Muscle layer of duodenum (tissue), 2 donors: ENCODE results near the gene RYR2.
"Not testable (repeated sequence)": the region's sequence is repeated elsewhere in the genome, so short reads cannot be mapped to it uniquely, and the experiment has no call there.

ENCODE experiments used
- H3K27ac ChIP-seq: one replicate; pipeline ENCODE4 v1.7.0; 2013; ENCODE audit warnings: mild to moderate bottlenecking, low read length
- H3K27me3 ChIP-seq: one replicate; pipeline ENCODE4 v1.7.0; 2013; ENCODE audit warnings: low read depth, mild to moderate bottlenecking, control low read depth, low read length
- H3K36me3 ChIP-seq, 2 donors: one replicate each; pipeline ENCODE4 v1.7.0; 2013; ENCODE audit warnings: low read length in 2 of 2, control low read depth in 1 of 2, mild to moderate bottlenecking in 1 of 2; ENCODE audit not compliant: insufficient read depth in 2 of 2, control insufficient read depth in 1 of 2
- H3K4me1 ChIP-seq, 2 donors: one replicate each; pipeline ENCODE4 v1.7.0; 2013; ENCODE audit warnings: low read length in 2 of 2, mild to moderate bottlenecking in 2 of 2, control low read depth in 1 of 2, moderate library complexity in 1 of 2; ENCODE audit not compliant: insufficient read depth in 2 of 2, control insufficient read depth in 1 of 2
- H3K4me3 ChIP-seq, 2 donors: one replicate each; pipeline ENCODE4 v1.7.0; 2013; ENCODE audit warnings: low read length in 2 of 2, low read depth in 1 of 2, mild to moderate bottlenecking in 1 of 2
- H3K9me3 ChIP-seq, 2 donors: one replicate each; pipeline ENCODE4 v1.7.0; 2013; ENCODE audit warnings: low read length in 2 of 2, control low read depth in 1 of 2, mild to moderate bottlenecking in 1 of 2; ENCODE audit not compliant: control insufficient read depth in 1 of 2
- donor health status: healthy.

Gene RYR2

DNA sequence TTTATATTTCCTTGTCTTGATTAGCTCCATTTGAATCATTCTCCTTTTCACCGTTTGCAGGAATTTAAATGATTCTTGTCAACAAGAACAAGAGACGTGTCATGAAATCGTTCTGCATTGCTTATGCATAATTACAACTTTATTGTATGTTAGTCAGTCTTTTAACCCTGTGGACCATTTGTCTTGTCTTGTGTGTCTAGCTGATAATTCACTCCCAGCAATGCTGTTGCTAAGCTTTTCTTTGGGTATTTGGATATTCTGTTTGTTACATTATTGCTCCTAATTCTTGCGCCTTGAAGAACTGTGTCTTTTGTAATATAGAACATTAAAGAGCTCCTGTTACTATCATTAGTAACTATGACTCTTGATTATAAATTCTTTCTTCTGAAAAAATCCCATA is 311.9 kb downstream of the RYR2 start:
- Histone ChIP-seq H3K36me3 (no peaks in the 10 kb centered on the region), H3K9me3 (no peaks in the 10 kb centered on the region), H3K27me3 (no peaks in the 10 kb centered on the region), H3K27ac (no peak overlapping the region), H3K4me1 (no peaks in the 10 kb centered on the region), H3K4me3 (no peak overlapping the region)

DNA sequence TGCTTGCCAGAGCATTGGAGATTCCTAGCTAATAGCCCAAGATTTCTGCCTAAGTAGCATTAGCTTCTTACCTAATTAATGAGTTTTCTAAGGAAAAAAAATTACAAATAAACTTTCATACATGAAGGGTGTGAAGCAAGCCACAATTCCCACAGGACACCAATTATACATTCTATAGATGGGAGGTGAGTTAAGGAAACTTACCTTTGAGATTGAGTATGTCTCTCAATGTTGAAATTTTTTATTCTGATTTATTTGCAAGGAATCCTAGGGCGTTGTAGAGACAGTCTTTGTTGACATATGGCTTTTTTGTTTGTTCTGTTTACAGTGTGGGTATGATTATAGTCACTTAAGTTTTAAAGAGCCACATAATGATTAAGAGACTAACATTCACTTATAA is 313.0 kb downstream of the RYR2 start:
- Histone ChIP-seq H3K27me3 (no peaks in the 10 kb centered on the region), H3K9me3 (no peaks in the 10 kb centered on the region), H3K4me3 (no peak overlapping the region), H3K36me3 (no peaks in the 10 kb centered on the region), H3K27ac (no peak overlapping the region), H3K4me1 (no peaks in the 10 kb centered on the region)

- Histone ChIP-seq H3K27ac (no peak overlapping the region), H3K36me3 (no peaks in the 10 kb centered on the region), H3K4me3 (no peak overlapping the region), H3K4me1 (no peaks in the 10 kb centered on the region), H3K9me3 (no peaks in the 10 kb centered on the region), H3K27me3 (no peaks in the 10 kb centered on the region)
These were observed 316.6 kb downstream of the RYR2 start for GRCh38 chr1:237358555-237358954.

DNA sequence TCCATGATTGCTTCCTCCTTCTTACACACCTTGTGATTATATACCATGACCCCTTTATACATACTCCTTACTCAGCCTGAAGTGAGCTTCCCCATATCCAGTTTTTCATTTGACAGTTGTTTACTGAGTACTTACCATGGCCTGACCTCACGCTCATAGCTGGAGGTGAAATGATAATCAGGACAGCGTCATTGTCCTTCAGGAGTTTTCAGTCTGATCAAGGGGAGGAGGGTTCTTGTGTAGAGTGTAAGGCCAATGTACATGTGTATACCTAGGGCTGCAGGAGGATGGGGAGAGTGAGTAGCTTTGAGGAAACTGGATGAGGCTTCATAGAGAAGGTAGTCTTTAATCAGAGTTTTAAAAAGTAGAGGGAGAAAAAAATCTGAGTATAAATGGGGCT is 325.8 kb downstream of the RYR2 start:
- Histone ChIP-seq H3K9me3 (no peaks in the 10 kb centered on the region), H3K36me3 (no peaks in the 10 kb centered on the region), H3K27ac (no peak overlapping the region), H3K4me1 (no peaks in the 10 kb centered on the region), H3K27me3 (no peaks in the 10 kb centered on the region), H3K4me3 (no peak overlapping the region)

DNA sequence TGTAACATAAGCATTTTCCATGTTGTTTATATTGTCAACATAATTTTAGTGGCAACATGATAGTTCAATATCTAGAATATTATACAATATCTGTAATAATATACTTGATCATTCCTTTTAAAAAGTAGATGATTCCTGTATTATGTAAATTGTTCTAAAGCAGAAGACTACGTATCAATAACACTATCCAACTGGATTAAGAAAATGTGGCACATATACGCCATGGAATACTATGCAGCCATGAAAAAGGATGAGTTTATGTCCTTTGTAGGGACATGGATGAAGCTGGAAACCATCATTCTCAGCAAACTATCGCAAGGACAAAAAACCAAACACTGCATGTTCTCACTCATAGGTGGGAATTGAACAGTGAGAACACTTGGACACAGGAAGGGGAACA is 329.5 kb downstream of the RYR2 start:
- H3K9me3 ChIP-seq, H3K27ac ChIP-seq, H3K36me3 ChIP-seq, H3K27me3 ChIP-seq, H3K4me1 ChIP-seq, H3K4me3 ChIP-seq: not testable (repeated sequence)

DNA sequence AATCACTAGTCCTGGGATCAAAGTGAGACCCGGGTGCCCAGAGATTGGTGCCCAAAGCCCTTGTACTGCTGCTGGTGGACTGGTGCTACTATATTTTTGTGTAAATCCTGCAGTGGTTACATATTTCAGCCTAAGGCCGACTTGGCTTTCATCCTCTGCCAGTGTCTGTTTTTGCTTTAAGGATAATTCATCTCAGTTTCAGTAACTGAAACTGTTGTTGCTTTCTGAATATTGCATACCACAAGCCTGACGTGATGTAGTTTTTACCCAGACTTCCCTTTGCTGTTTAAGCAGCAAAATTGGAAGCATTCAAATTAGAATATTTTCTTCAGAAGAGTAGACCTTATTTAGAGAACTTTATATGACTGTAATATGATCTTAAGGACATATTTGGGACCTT is 341.8 kb downstream of the RYR2 start:
- H3K4me1 ChIP-seq, result peaks cover 3 to 5% of the 10 kb centered on the region in 2 donors
- no peak overlapping the region for H3K4me3 ChIP-seq
- no peak overlapping the region for H3K27ac ChIP-seq
- no peaks in the 10 kb centered on the region for H3K27me3 ChIP-seq
- H3K9me3 ChIP-seq, result no peaks in the 10 kb centered on the region
- H3K36me3 ChIP-seq, result no peaks in the 10 kb centered on the region

GRCh38 chr1:237384213-237384612 is 342.2 kb downstream of the RYR2 start:
- no peaks in the 10 kb centered on the region for H3K36me3 ChIP-seq
- no peaks in the 10 kb centered on the region for H3K9me3 ChIP-seq
- H3K27ac ChIP-seq, result no peak overlapping the region
- no peak overlapping the region for H3K4me3 ChIP-seq
- H3K27me3 ChIP-seq, result no peaks in the 10 kb centered on the region
- H3K4me1 ChIP-seq, result peaks cover 3 to 5% of the 10 kb centered on the region in 2 donors

DNA sequence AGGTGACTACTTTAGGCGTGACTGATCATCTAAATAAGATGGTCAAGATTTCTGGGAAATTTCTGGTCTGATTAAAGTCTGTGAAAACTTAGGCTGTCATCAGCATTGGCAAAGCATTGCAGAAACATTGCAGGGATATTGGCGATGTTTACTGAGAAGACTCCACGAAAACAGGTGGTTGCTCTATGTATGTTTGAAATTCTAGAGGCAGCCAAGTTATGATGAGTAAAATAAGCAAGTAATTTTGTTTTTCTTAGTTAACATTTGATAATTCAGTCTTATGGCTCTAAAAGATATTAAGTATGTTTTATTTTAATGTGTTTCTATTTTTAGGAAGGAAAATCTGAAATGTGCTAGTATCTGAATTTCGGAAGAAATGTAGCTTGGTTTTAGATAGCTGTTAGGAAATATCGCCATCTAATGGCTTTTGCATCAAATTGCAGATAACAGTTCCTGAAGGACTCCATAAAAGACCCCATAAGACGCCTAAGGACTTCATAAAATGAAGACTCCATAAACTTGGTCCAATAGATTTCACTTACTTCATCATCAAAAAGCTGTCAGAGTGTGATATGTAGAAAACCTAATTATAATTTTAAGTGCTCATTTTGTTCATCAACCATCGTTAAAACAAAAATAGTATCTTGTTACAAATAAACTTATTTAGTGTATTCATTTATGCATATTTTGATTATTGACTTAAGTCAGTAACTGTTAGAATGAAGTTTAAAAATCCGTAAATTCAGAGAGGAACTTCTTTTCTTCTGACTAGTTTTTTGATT is 344.6 kb downstream of the RYR2 start:
- Histone ChIP-seq H3K27ac (no peak overlapping the region), H3K27me3 (no peaks in the 10 kb centered on the region), H3K4me3 (no peak overlapping the region), H3K36me3 (no peaks in the 10 kb centered on the region), H3K9me3 (no peaks in the 10 kb centered on the region), H3K4me1 (peaks cover 3 to 5% of the 10 kb centered on the region in 2 donors)

DNA sequence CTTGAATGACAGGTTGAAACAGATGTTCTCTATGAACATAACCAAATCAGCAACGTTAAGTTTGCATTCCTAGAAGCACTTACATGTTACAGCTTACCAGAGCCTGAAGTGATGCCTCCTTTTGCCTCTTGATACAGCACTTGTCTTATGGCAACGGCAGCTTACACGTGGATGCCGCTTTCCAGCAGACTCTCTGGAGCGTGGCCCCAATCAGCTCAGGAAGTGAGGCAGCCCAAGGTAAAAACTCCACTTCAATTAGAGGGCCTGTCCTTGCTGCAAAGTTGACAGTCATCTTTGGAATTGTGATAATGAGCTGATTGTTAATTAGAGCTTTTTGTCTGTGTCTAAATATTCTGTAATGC is 345.1 kb downstream of the RYR2 start:
- Histone ChIP-seq H3K4me1 (peaks cover 3 to 5% of the 10 kb centered on the region in 2 donors), H3K9me3 (no peaks in the 10 kb centered on the region), H3K27ac (no peak overlapping the region), H3K4me3 (no peak overlapping the region), H3K27me3 (no peaks in the 10 kb centered on the region), H3K36me3 (no peaks in the 10 kb centered on the region)

GRCh38 chr1:237390823-237391222 is 348.8 kb downstream of the RYR2 start:
- H3K9me3 ChIP-seq, result no peaks in the 10 kb centered on the region

DNA sequence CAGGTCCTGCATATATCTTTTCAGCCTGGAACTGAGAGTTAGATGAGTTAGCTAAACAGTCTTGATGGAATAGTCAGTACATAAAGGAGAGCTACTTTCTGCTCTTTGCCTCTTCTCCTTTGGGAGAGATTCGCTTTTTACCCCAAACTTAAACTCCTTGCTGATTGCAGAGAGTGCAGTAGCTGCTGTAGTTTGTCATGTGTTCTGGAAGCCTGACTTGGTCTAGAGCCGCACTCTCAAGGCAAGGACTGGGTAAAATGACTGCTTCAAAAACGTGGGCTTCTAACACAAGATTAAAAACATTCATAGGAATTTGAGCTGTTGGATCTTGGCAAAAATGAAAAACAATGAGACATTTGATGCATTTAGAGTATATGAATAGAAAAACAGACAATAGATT is 351.6 kb downstream of the RYR2 start:
- no peaks in the 10 kb centered on the region for H3K36me3 ChIP-seq
- no peak overlapping the region for H3K27ac ChIP-seq
- no peaks in the 10 kb centered on the region for H3K27me3 ChIP-seq

More at GRCh38 chr1:237390823-237391222, 348.8 kb downstream of the RYR2 start:
- H3K36me3 ChIP-seq, result no peaks in the 10 kb centered on the region
- no peaks in the 10 kb centered on the region for H3K27me3 ChIP-seq
- no peak overlapping the region for H3K27ac ChIP-seq
- no peak overlapping the region for H3K4me3 ChIP-seq
- no peaks in the 10 kb centered on the region for H3K4me1 ChIP-seq

GRCh38 chr1:237394281-237394680 is 352.3 kb downstream of the RYR2 start:
- Histone ChIP-seq H3K36me3 (no peaks in the 10 kb centered on the region), H3K27ac (no peak overlapping the region), H3K9me3 (peaks cover 0 to under 1% of the 10 kb centered on the region in 2 donors), H3K4me1 (no peaks in the 10 kb centered on the region), H3K27me3 (no peaks in the 10 kb centered on the region), H3K4me3 (no peak overlapping the region)

More for the DNA sequence above, 351.6 kb downstream of the RYR2 start:
- no peak overlapping the region for H3K4me3 ChIP-seq
- H3K4me1 ChIP-seq, result no peaks in the 10 kb centered on the region
- H3K9me3 ChIP-seq, result no peaks in the 10 kb centered on the region
